Keratinocyte (primary cell): ENCODE results near the gene SLC39A9. TPM values are rescaled to one million over a fixed set of nuclear protein-coding genes. Genes with fewer than 3 reads are reported as not detected.

Experiments used
- DNase-seq: peaks from one replicate; pipeline ENCODE4 v3.0.0-alpha.2; 2011; ENCODE audit warnings: low read depth, missing footprints, low spot score
- FAIRE-seq: peaks from 2 replicates; lab custom pipeline; 2011; peaks lifted over from hg19 to GRCh38; lab: Jason Lieb, UNC
- H2AFZ ChIP-seq: 2 replicates; pipeline ENCODE4 v1.6.0; 2012; ENCODE audit warnings: low read length, control low read depth, inconsistent platforms; ENCODE audit not compliant: control insufficient read depth
- H3K27ac ChIP-seq: 2 replicates; pipeline ENCODE4 v1.5.1; 2011; ENCODE audit warnings: low read length; ENCODE audit not compliant: control insufficient read depth, insufficient read depth
- H3K27me3 ChIP-seq: 3 replicates; pipeline ENCODE4 v1.6.0; 2011; ENCODE audit warnings: low read length; ENCODE audit not compliant: control insufficient read depth, insufficient read depth; ENCODE audit errors: extremely low read depth
- H3K36me3 ChIP-seq, 2 experiments: 2 replicates in 1 of 2; 3 replicates in 1 of 2; pipeline ENCODE4 v1.5.1; 2011; ENCODE audit warnings: low read length in 2 of 2, mild to moderate bottlenecking in 1 of 2; ENCODE audit not compliant: control insufficient read depth in 2 of 2, insufficient read depth in 2 of 2; ENCODE audit errors: extremely low read depth in 1 of 2
- H3K4me1 ChIP-seq: 3 replicates; pipeline ENCODE4 v1.5.1; 2011; ENCODE audit warnings: low read length; ENCODE audit not compliant: control insufficient read depth, insufficient read depth; ENCODE audit errors: extremely low read depth
- H3K4me2 ChIP-seq: 3 replicates; pipeline ENCODE4 v1.6.0; 2011; ENCODE audit warnings: low read depth, low read length; ENCODE audit not compliant: control insufficient read depth, insufficient read depth; ENCODE audit errors: extremely low read depth
- H3K4me3 ChIP-seq, 3 experiments: fragments of 200-600 bp in 1 of 3; sonication (generic) in 1 of 3; 2 replicates in 2 of 3; 3 replicates in 1 of 3; pipeline ENCODE4 v1.5.1; 2011 to 2016; ENCODE audit warnings: low read length in 3 of 3, mild to moderate bottlenecking in 3 of 3, control low read depth in 2 of 3, inconsistent platforms in 1 of 3, low read depth in 1 of 3, mixed read lengths in 1 of 3, mixed run types in 1 of 3, moderate library complexity in 1 of 3; ENCODE audit not compliant: control insufficient read depth in 2 of 3, insufficient read depth in 2 of 3; ENCODE audit errors: extremely low read depth in 1 of 3
- H3K79me2 ChIP-seq: 2 replicates; pipeline ENCODE4 v1.6.0; 2012; ENCODE audit warnings: low read length; ENCODE audit not compliant: control insufficient read depth, insufficient read depth
- H3K9ac ChIP-seq: 3 replicates; pipeline ENCODE4 v1.6.0; 2011; ENCODE audit warnings: low read length; ENCODE audit not compliant: control insufficient read depth, insufficient read depth; ENCODE audit errors: extremely low read depth
- H3K9me1 ChIP-seq: 3 replicates; pipeline ENCODE4 v1.6.0; 2011; ENCODE audit warnings: low read length; ENCODE audit not compliant: control insufficient read depth, insufficient read depth; ENCODE audit errors: extremely low read depth
- H3K9me3 ChIP-seq: 2 replicates; pipeline ENCODE4 v1.5.1; 2012; ENCODE audit warnings: low read depth, low read length; ENCODE audit not compliant: control insufficient read depth
- H4K20me1 ChIP-seq: 3 replicates; pipeline ENCODE4 v1.6.0; 2011; ENCODE audit warnings: low read length; ENCODE audit not compliant: control insufficient read depth, insufficient read depth; ENCODE audit errors: extremely low read depth
- EZH2 ChIP-seq: IDR thresholded peaks from one replicate; pipeline ENCODE4 v1.6.1; 2012; ENCODE audit warnings: inconsistent platforms, mild to moderate bottlenecking, low read length, moderate library complexity
- dilution Hi-C: fragments of 300-500 bp; cut with MboI; formaldehyde crosslinking; loops from one replicate; pipeline ENCODE4 v1.7.0; 2020; ENCODE audit warnings: low sequenced_read_pairs; ENCODE audit not compliant: extremely low pct_ligation_motif_present
- polyA plus RNA-seq, 5 experiments: library from polyadenylated mRNA; depleted of rRNA in 3 of 5; stranded (reverse) in 3 of 5; stranded (forward) in 1 of 5; unstranded in 1 of 5; fragments of >200 nt; gene quantifications; 1 replicate in 1 of 5; 2 replicates in 3 of 5; 3 replicates in 1 of 5; pipeline versions ENCODE4 v1.2.1 to v1.2.3, GENCODE V29; 2011 to 2012; ENCODE audit warnings: missing spikeins in 2 of 5, low read depth in 1 of 5, low replicate concordance in 1 of 5
- TF ChIP-seq, protein P1 (sequence below), 3 experiments: IDR thresholded peaks in 1 of 3; conservative IDR thresholded peaks in 1 of 3; optimal IDR thresholded peaks in 1 of 3; 2 replicates in 2 of 3; 3 replicates in 1 of 3; pipeline versions ENCODE3 to v1.5.1; 2011; ENCODE audit warnings: low read length in 3 of 3, mild to moderate bottlenecking in 3 of 3, moderate library complexity in 2 of 3, control low read depth in 1 of 3, inconsistent platforms in 1 of 3; ENCODE audit not compliant: insufficient read depth in 2 of 3; ENCODE audit errors: extremely low read depth in 1 of 3

The SLC39A9 gene
- polyA plus RNA-seq, 1 donor (not counting 4 experiments of a cell fraction or from before 2014, with no cell fraction given) = 58.8 TPM

DNA sequence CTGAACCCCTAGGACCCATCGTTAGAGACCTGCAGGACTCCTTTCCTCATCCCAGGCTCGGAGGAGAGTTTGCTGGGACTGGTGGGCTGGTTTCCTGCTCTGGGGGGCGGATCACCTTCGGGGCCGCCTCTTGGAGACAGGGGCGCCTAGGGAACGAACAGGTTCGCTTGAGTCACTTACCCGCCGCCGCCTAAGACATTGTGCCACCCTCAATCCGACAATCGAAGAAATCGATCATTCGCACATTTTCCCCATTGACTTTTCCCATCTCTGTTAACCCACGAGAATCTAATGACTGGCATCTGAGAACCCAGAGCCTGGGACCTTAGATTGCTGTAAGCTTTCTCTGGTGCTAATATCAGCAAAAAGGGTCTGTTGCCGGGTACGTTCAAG is 322 bp downstream of the SLC39A9 start:
- FAIRE-seq = no peak
- no peaks in the 10 kb centered on the region for H3K9me1 ChIP-seq
- H3K9ac ChIP-seq = peak overlapping the region; percentile 94
- peaks cover 20% of the 10 kb centered on the region for H3K4me1 ChIP-seq
- H3K36me3 ChIP-seq = peaks cover 5 to 10% of the 10 kb centered on the region in 2 experiments
- peak overlapping the region; percentile 93 for H3K27ac ChIP-seq
- no peaks in the 10 kb centered on the region for H3K27me3 ChIP-seq
- peak overlapping the region; percentile 85 for H2AFZ ChIP-seq
- TF ChIP-seq, protein P1, sequence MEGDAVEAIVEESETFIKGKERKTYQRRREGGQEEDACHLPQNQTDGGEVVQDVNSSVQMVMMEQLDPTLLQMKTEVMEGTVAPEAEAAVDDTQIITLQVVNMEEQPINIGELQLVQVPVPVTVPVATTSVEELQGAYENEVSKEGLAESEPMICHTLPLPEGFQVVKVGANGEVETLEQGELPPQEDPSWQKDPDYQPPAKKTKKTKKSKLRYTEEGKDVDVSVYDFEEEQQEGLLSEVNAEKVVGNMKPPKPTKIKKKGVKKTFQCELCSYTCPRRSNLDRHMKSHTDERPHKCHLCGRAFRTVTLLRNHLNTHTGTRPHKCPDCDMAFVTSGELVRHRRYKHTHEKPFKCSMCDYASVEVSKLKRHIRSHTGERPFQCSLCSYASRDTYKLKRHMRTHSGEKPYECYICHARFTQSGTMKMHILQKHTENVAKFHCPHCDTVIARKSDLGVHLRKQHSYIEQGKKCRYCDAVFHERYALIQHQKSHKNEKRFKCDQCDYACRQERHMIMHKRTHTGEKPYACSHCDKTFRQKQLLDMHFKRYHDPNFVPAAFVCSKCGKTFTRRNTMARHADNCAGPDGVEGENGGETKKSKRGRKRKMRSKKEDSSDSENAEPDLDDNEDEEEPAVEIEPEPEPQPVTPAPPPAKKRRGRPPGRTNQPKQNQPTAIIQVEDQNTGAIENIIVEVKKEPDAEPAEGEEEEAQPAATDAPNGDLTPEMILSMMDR (optimal IDR thresholded peaks at IDR 0.05 in 1 of 3, IDR thresholded peaks at IDR 0.05 in 1 of 3, conservative IDR thresholded peaks at IDR 0.05 in 1 of 3; ENCODE audit: extremely low read depth in 1 of 3, insufficient read depth in 2 of 3, low read length in 3 of 3) = no peak
- TF ChIP-seq EZH2 = no peak
- peak overlapping the region; percentile 80 for H3K4me2 ChIP-seq
- DNase-seq = no peak
- no peaks in the 10 kb centered on the region for H3K9me3 ChIP-seq
- dilution Hi-C loops = no loop called here
- peak overlapping the region; percentile 53 to 92 (median 77) for H3K4me3 ChIP-seq
- peaks cover 92% of the 10 kb centered on the region for H3K79me2 ChIP-seq
- H4K20me1 ChIP-seq = no peaks in the 10 kb centered on the region

DNA sequence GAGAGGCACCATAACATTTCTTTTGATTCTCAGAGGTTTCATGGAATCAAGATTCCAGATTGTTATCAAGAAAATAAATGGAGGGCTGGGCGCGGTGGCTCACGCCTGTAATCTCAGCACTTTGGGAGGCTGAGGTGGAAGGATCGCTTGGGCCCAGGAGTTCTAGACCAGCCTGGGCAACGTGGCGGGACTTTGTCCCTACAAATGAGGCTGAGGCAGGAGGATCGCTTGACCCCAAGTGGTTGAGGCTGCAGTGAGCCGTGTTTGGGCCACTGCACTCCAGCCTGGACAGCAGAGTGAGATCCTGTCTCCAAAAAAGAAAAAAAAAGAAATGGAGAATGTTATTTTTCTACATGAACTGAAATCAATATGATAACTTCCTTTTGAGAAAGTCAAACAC is 1.3 kb downstream of the SLC39A9 start:
- dilution Hi-C loops = no loop called here
- H3K4me1 ChIP-seq = peaks cover 20% of the 10 kb centered on the region
- DNase-seq = no peak
- no peak overlapping the region for H3K27ac ChIP-seq
- no peaks in the 10 kb centered on the region for H4K20me1 ChIP-seq
- no peak overlapping the region for H2AFZ ChIP-seq
- TF ChIP-seq, protein P1 (optimal IDR thresholded peaks at IDR 0.05 in 1 of 3, IDR thresholded peaks at IDR 0.05 in 1 of 3, conservative IDR thresholded peaks at IDR 0.05 in 1 of 3; ENCODE audit: extremely low read depth in 1 of 3, insufficient read depth in 2 of 3, low read length in 3 of 3) = no peak
- no peak for TF ChIP-seq EZH2
- H3K9me1 ChIP-seq = no peaks in the 10 kb centered on the region
- H3K79me2 ChIP-seq = peaks cover 90% of the 10 kb centered on the region
- peak overlapping the region; percentile 53 to 92 (median 77) for H3K4me3 ChIP-seq
- H3K36me3 ChIP-seq = peaks cover 5 to 9% of the 10 kb centered on the region in 2 experiments
- no peak for FAIRE-seq
- H3K4me2 ChIP-seq = peak overlapping the region; percentile 80
- peak overlapping the region; percentile 94 for H3K9ac ChIP-seq
- H3K9me3 ChIP-seq = no peaks in the 10 kb centered on the region
- no peaks in the 10 kb centered on the region for H3K27me3 ChIP-seq
